NT2/D1 (cell line): ENCODE results near the gene DIP2C.
"Not testable (repeated sequence)": the region's sequence is repeated elsewhere in the genome, so short reads cannot be mapped to it uniquely, and the experiment has no call there.

Source experiments
- YY1 ChIP-seq: IDR thresholded peaks from 2 replicates; pipeline ENCODE4 v1.6.1; 2011; ENCODE audit not compliant: insufficient read length, insufficient read depth
- ZNF274 ChIP-seq: IDR thresholded peaks from 2 replicates; pipeline ENCODE4 v1.6.1; 2011; ENCODE audit warnings: mild to moderate bottlenecking, low read depth, low read length

DNA sequence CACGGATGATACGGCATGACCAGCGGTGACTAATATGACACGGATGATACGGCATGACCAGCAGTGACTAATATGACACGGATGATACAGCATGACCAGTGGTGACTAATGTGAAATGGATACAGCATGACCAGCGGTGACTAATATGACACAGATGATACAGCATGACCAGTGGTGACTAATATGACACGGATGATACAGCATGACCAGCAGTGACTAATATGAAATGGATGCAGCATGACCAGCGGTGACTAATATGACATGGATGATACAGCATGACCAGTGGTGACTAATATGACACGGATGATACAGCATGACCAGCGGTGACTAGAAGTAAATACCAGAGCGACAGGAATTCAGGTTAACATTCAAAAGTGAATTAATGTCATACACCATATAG, 264.1 kb downstream of the DIP2C start:
- not testable (repeated sequence) for TF ChIP-seq ZNF274, YY1
